HEK293 (cell line): ENCODE results near the gene SLC38A3.

Experiments used
- AEBP2 ChIP-seq: fragments of 450-650 bp; formaldehyde crosslinking; IDR thresholded peaks from 2 replicates; pipeline ENCODE4 v1.5.1; 2016; ENCODE audit warnings: missing biosample characterization, missing genetic modification characterization, borderline replicate concordance
- FEZF1 ChIP-seq: fragments of 450-650 bp; formaldehyde crosslinking; IDR thresholded peaks from 2 replicates; pipeline ENCODE4 v1.5.1; 2016; ENCODE audit warnings: missing biosample characterization, missing genetic modification characterization
- IKZF3 ChIP-seq: fragments of 450-650 bp; IDR thresholded peaks from 2 replicates; pipeline ENCODE4 v1.5.0; 2018; ENCODE audit warnings: missing biosample characterization, mild to moderate bottlenecking, missing genetic modification characterization, moderate library complexity
- MEIS1 ChIP-seq: sonication (generic); formaldehyde crosslinking; IDR thresholded peaks from 2 replicates; pipeline ENCODE4 v1.8.1; 2022; ENCODE audit warnings: missing genetic modification reagents, mild to moderate bottlenecking, borderline replicate concordance
- PATZ1 ChIP-seq: fragments of 450-650 bp; formaldehyde crosslinking; IDR thresholded peaks from 2 replicates; pipeline ENCODE4 v1.5.1; 2016; ENCODE audit warnings: missing biosample characterization, missing genetic modification characterization
- PRDM2 ChIP-seq: fragments of 450-650 bp; formaldehyde crosslinking; IDR thresholded peaks from 2 replicates; pipeline ENCODE4 v1.5.1; 2016; ENCODE audit warnings: missing biosample characterization, missing genetic modification characterization, borderline replicate concordance
- SCRT2 ChIP-seq: fragments of 450-650 bp; formaldehyde crosslinking; IDR thresholded peaks from 2 replicates; pipeline ENCODE4 v1.5.1; 2016; ENCODE audit warnings: missing biosample characterization, missing genetic modification characterization
- YY1 ChIP-seq: fragments of 450-650 bp; formaldehyde crosslinking; IDR thresholded peaks from 2 replicates; pipeline ENCODE4 v1.5.1; 2018; ENCODE audit warnings: missing biosample characterization, missing genetic modification characterization
- ZBTB21 ChIP-seq: fragments of 450-650 bp; formaldehyde crosslinking; IDR thresholded peaks from 2 replicates; pipeline ENCODE4 v1.5.1; 2017; ENCODE audit warnings: missing biosample characterization, missing genetic modification characterization
- ZBTB6 ChIP-seq: fragments of 450-650 bp; formaldehyde crosslinking; IDR thresholded peaks from 2 replicates; pipeline ENCODE4 v1.5.1; 2017; ENCODE audit warnings: missing biosample characterization, missing genetic modification characterization
- ZBTB8A ChIP-seq: fragments of 450-650 bp; formaldehyde crosslinking; IDR thresholded peaks from 2 replicates; pipeline ENCODE4 v1.5.1; 2016; ENCODE audit warnings: missing biosample characterization, missing genetic modification characterization
- ZNF169 ChIP-seq: fragments of 450-650 bp; formaldehyde crosslinking; IDR thresholded peaks from 2 replicates; pipeline ENCODE4 v1.5.1; 2016; ENCODE audit warnings: missing biosample characterization, missing genetic modification characterization
- ZNF2 ChIP-seq: fragments of 450-650 bp; formaldehyde crosslinking; IDR thresholded peaks from 2 replicates; pipeline ENCODE4 v1.5.1; 2016; ENCODE audit warnings: missing biosample characterization, missing genetic modification characterization
- ZNF23 ChIP-seq: fragments of 450-650 bp; formaldehyde crosslinking; IDR thresholded peaks from 2 replicates; pipeline ENCODE4 v1.5.1; 2016; ENCODE audit warnings: missing biosample characterization, missing genetic modification characterization, borderline replicate concordance
- ZNF266 ChIP-seq: fragments of 450-650 bp; formaldehyde crosslinking; IDR thresholded peaks from 2 replicates; pipeline ENCODE4 v1.5.1; 2016; ENCODE audit warnings: missing biosample characterization, missing genetic modification characterization, low read depth
- ZNF366 ChIP-seq: fragments of 450-650 bp; formaldehyde crosslinking; conservative IDR thresholded peaks from 2 replicates; pipeline ENCODE4 v1.5.1; 2016; ENCODE audit warnings: missing biosample characterization, missing genetic modification characterization
- ZNF394 ChIP-seq: fragments of 450-650 bp; formaldehyde crosslinking; IDR thresholded peaks from 2 replicates; pipeline ENCODE4 v1.5.1; 2016; ENCODE audit warnings: missing biosample characterization, missing genetic modification characterization, mild to moderate bottlenecking, moderate library complexity, borderline replicate concordance
- ZNF433 ChIP-seq: fragments of 450-650 bp; formaldehyde crosslinking; IDR thresholded peaks from 2 replicates; pipeline ENCODE4 v1.5.1; 2016; ENCODE audit warnings: missing biosample characterization, missing genetic modification characterization, low read depth
- ZNF449 ChIP-seq: fragments of 450-650 bp; formaldehyde crosslinking; IDR thresholded peaks from 2 replicates; pipeline ENCODE4 v1.5.1; 2017; ENCODE audit warnings: missing biosample characterization, mild to moderate bottlenecking, missing genetic modification characterization, moderate library complexity
- ZNF48 ChIP-seq: fragments of 450-650 bp; formaldehyde crosslinking; IDR thresholded peaks from 2 replicates; pipeline ENCODE4 v1.5.1; 2016; ENCODE audit warnings: missing biosample characterization, missing genetic modification characterization
- ZNF530 ChIP-seq: fragments of 450-650 bp; formaldehyde crosslinking; IDR thresholded peaks from 2 replicates; pipeline ENCODE4 v1.5.1; 2016; ENCODE audit warnings: low read depth, missing biosample characterization, missing genetic modification characterization
- ZNF596 ChIP-seq: fragments of 450-650 bp; IDR thresholded peaks from 2 replicates; pipeline ENCODE4 v1.5.0; 2018; ENCODE audit warnings: missing biosample characterization, mild to moderate bottlenecking, missing genetic modification characterization, moderate library complexity
- ZNF600 ChIP-seq: fragments of 450-650 bp; formaldehyde crosslinking; IDR thresholded peaks from 2 replicates; pipeline ENCODE4 v1.5.1; 2016; ENCODE audit warnings: missing biosample characterization, missing genetic modification characterization
- ZNF621 ChIP-seq: fragments of 450-650 bp; formaldehyde crosslinking; IDR thresholded peaks from 2 replicates; pipeline ENCODE4 v1.5.1; 2017; ENCODE audit warnings: missing biosample characterization, missing genetic modification characterization
- ZNF701 ChIP-seq: fragments of 450-650 bp; formaldehyde crosslinking; IDR thresholded peaks from 2 replicates; pipeline ENCODE4 v1.5.1; 2016; ENCODE audit warnings: missing biosample characterization, missing genetic modification characterization
- ZXDB ChIP-seq: fragments of 450-650 bp; formaldehyde crosslinking; IDR thresholded peaks from 2 replicates; pipeline ENCODE4 v1.5.1; 2016; ENCODE audit warnings: missing biosample characterization, missing genetic modification characterization

The SLC38A3 gene

GRCh38 chr3:50164984-50165909, 39.8 kb upstream of the SLC38A3 start (continued):
- no peak for TF ChIP-seq PRDM2
- TF ChIP-seq ZNF366 (tag by site-specific recombination), result no peak
- no peak for TF ChIP-seq ZNF23
- no peak for TF ChIP-seq PATZ1 (tag by site-specific recombination)
- TF ChIP-seq MEIS1 (CRISPR knock-in tag), result no peak
- peak; percentile 31; the same call in 1 of the 2 replicates for TF ChIP-seq IKZF3 (tag by site-specific recombination)
- no peak for TF ChIP-seq ZNF530 (tag by site-specific recombination)
- no peak for TF ChIP-seq ZNF266
- TF ChIP-seq ZXDB (tag by site-specific recombination), result no peak
- no peak for TF ChIP-seq ZNF169 (tag by site-specific recombination)
- no peak for TF ChIP-seq ZNF48 (tag by site-specific recombination)
- no peak for TF ChIP-seq YY1
- TF ChIP-seq ZNF701, result no peak
- TF ChIP-seq ZNF449 (tag by site-specific recombination), result no peak
- no peak for TF ChIP-seq ZBTB21
- no peak for TF ChIP-seq FEZF1 (tag by site-specific recombination)
- no peak for TF ChIP-seq ZNF394 (tag by site-specific recombination)
- no peak for TF ChIP-seq ZBTB6
- TF ChIP-seq ZNF2 (tag by site-specific recombination), result no peak
- no peak for TF ChIP-seq ZNF596 (tag by site-specific recombination)
- no peak for TF ChIP-seq SCRT2 (tag by site-specific recombination)
- no peak for TF ChIP-seq ZBTB8A
- no peak for TF ChIP-seq ZNF433 (tag by site-specific recombination)
- no peak for TF ChIP-seq ZNF621 (tag by site-specific recombination)
- peak; percentile 80 for TF ChIP-seq ZNF600
- no peak for TF ChIP-seq AEBP2
